ENCODE results near the gene TNNC1. TPM values are rescaled to one million over a fixed set of nuclear protein-coding genes. Genes with fewer than 3 reads are reported as not detected.

TNNC1 gene
- polyA plus RNA-seq, 3 donors, result not detected

DNA sequence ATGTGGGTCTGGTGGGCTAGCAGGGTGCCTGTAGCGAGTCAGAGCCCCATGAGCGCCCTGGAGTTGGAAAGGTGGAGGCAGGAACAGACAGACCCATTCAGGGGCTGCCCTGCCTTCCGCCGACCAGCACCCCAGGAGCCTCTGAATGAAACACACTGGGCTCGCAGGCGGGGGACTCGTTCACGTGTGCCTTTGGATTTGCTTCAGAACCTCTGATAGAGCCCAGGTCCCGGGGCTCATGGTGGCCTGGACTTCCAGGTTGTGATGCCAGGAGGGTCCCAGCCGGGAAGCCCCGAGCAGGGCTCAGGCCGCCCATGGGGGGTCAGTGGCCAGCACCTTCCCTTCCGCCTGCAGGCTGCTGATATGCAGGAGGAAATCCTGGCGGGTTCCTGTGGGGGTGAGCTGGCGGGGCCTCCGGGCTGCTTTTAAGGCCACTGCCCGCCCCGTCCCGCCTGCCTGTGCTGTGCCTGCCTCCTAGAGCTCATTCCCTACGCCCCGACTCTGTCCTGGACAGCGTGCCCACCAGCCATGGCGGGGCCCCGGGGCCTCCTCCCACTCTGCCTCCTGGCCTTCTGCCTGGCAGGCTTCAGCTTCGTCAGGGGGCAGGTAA lies 41.1 kb upstream of the TNNC1 start, which contains the start of gene STAB1:
STAB1 (plus strand) TSS at position 453 of the 610 bp plus-strand sequence; CDS start at position 529, 76 bp downstream.
- peaks cover 0 to 3% (median 0%) of the 10 kb centered on the region in 7 donors for H3K9me3 Mint-ChIP-seq
- WGBS (ENCODE audit: insufficient coverage), result 6% methylated on average over 24 of the region's 25 CpGs
- peak within 1 kb of the TSS; percentile 46 to 81 (median 75) for H3K4me3 ChIP-seq (replicated peaks in 1 of 3; ENCODE audit: low read depth in 2 of 3, low read length in 3 of 3)
- H2AFZ ChIP-seq (ENCODE audit: insufficient read depth, low read depth, low read length, poor library complexity, severe bottlenecking), result peak within 1 kb of the TSS; percentile 78
- intact Hi-C loops (cut with micrococcal nuclease), result loop anchor here in 1 of 2 donors (5.0 kb wide), 1 partner anchor 37 kb away; the partner anchor contains the start of gene NT5DC2
- TF ChIP-seq, protein P1, sequence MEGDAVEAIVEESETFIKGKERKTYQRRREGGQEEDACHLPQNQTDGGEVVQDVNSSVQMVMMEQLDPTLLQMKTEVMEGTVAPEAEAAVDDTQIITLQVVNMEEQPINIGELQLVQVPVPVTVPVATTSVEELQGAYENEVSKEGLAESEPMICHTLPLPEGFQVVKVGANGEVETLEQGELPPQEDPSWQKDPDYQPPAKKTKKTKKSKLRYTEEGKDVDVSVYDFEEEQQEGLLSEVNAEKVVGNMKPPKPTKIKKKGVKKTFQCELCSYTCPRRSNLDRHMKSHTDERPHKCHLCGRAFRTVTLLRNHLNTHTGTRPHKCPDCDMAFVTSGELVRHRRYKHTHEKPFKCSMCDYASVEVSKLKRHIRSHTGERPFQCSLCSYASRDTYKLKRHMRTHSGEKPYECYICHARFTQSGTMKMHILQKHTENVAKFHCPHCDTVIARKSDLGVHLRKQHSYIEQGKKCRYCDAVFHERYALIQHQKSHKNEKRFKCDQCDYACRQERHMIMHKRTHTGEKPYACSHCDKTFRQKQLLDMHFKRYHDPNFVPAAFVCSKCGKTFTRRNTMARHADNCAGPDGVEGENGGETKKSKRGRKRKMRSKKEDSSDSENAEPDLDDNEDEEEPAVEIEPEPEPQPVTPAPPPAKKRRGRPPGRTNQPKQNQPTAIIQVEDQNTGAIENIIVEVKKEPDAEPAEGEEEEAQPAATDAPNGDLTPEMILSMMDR (IDR thresholded peaks at IDR 0.05), result no peak
- peaks cover 98 to 100% of the 10 kb centered on the region in 2 donors for H3K4me1 ChIP-seq (ENCODE audit: control insufficient read depth in 1 of 2, insufficient read depth in 2 of 2, low read length in 2 of 2)
- peaks cover 0 to 3% (median 0%) of the 10 kb centered on the region in 3 donors for H3K27me3 Mint-ChIP-seq (ENCODE audit: low read depth in 3 of 3)
- peak within 1 kb of the TSS; percentile 74 for H3K9ac ChIP-seq (ENCODE audit: insufficient read depth, low read length, poor library complexity, severe bottlenecking)
- peaks cover 90% of the 10 kb centered on the region for H3K4me1 Mint-ChIP-seq
- H3K79me2 ChIP-seq (ENCODE audit: insufficient read depth, low read length), result peaks cover 32% of the 10 kb centered on the region
- no peaks in the 10 kb centered on the region for H4K20me1 ChIP-seq (ENCODE audit: insufficient read depth, low read length)
- peak within 1 kb of the TSS; percentile 71 to 94 for H3K27ac ChIP-seq (ENCODE audit: low read depth in 1 of 2, low read length in 2 of 2)
- H3K36me3 Mint-ChIP-seq, result peaks cover 24 to 38% of the 10 kb centered on the region in 2 donors
- H3K36me3 ChIP-seq (replicated peaks in 1 of 2; ENCODE audit: control insufficient read depth in 1 of 2, insufficient read depth in 2 of 2, low read length in 2 of 2), result peaks cover 13 to 25% of the 10 kb centered on the region in 2 donors
- no peaks in the 10 kb centered on the region for H3K9me3 ChIP-seq (replicated peaks in 1 of 2; ENCODE audit: control insufficient read depth in 1 of 2, insufficient read depth in 1 of 2, low read length in 2 of 2)
- H3K27me3 ChIP-seq (ENCODE audit: control insufficient read depth in 2 of 2, insufficient read depth in 2 of 2, low read length in 2 of 2), result no peaks in the 10 kb centered on the region
- peak within 1 kb of the TSS; percentile 86 for H3K4me2 ChIP-seq (replicated peaks; ENCODE audit: extremely low read depth, low read length, poor library complexity, severe bottlenecking)
- H3K4me3 Mint-ChIP-seq, result peak within 1 kb of the TSS; percentile 79 to 90
- peak in 2 of 3 donors; percentile 38 to 41 for DNase-seq
- peak within 1 kb of the TSS; percentile 76 to 95 (median 86) for H3K27ac Mint-ChIP-seq

DNA sequence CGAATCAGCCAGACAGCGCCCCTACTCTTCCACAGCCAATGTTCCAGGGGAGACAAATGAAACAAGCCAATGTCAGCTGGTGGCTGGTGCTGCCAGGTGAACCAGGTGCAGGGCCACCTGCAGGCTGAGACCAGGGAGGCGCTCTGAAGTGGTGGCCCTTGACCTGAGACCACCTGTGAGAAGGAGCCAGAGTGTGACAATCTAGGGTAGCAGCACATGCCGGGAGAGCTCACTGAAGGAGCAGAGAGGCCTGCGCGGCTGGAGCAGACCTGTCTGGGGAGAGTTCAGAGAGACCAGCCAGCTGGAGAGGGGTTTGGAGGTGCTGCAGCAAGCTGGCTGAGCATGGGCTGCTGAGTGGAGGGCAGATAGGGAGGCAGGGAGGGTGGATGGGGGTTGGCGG lies 40.6 kb upstream of the TNNC1 start:
- peaks cover 29 to 43% of the 10 kb centered on the region in 2 donors for H3K36me3 Mint-ChIP-seq
- Histone ChIP-seq H2AFZ (ENCODE audit: insufficient read depth, low read depth, low read length, poor library complexity, severe bottlenecking) (no peak overlapping the region), H3K4me2 (replicated peaks; ENCODE audit: extremely low read depth, low read length, poor library complexity, severe bottlenecking) (peak overlapping the region; percentile 86), H3K4me3 (replicated peaks in 1 of 3; ENCODE audit: low read depth in 2 of 3, low read length in 3 of 3) (peak overlapping the region in 1 of 3 experiments; percentile 81), H3K4me1 (ENCODE audit: control insufficient read depth in 1 of 2, insufficient read depth in 2 of 2, low read length in 2 of 2) (peaks cover 98 to 100% of the 10 kb centered on the region in 2 donors), H3K9me3 (replicated peaks in 1 of 2; ENCODE audit: control insufficient read depth in 1 of 2, insufficient read depth in 1 of 2, low read length in 2 of 2) (no peaks in the 10 kb centered on the region), H4K20me1 (ENCODE audit: insufficient read depth, low read length) (no peaks in the 10 kb centered on the region), H3K79me2 (ENCODE audit: insufficient read depth, low read length) (peaks cover 33% of the 10 kb centered on the region), H3K9ac (ENCODE audit: insufficient read depth, low read length, poor library complexity, severe bottlenecking) (peak overlapping the region; percentile 74), H3K36me3 (replicated peaks in 1 of 2; ENCODE audit: control insufficient read depth in 1 of 2, insufficient read depth in 2 of 2, low read length in 2 of 2) (peaks cover 15 to 30% of the 10 kb centered on the region in 2 donors), H3K27ac (ENCODE audit: low read depth in 1 of 2, low read length in 2 of 2) (peak overlapping the region in 1 of 2 donors; percentile 94), H3K27me3 (ENCODE audit: control insufficient read depth in 2 of 2, insufficient read depth in 2 of 2, low read length in 2 of 2) (no peaks in the 10 kb centered on the region)
- peaks cover 0 to 3% (median 0%) of the 10 kb centered on the region in 7 donors for H3K9me3 Mint-ChIP-seq
- peak overlapping the region in 5 of 7 donors; percentile 55 to 93 (median 77) for H3K27ac Mint-ChIP-seq
- WGBS (ENCODE audit: insufficient coverage), result 78% methylated on average over 6 of the region's 7 CpGs
- peaks cover 0 to 3% (median 0%) of the 10 kb centered on the region in 3 donors for H3K27me3 Mint-ChIP-seq (ENCODE audit: low read depth in 3 of 3)
- peak overlapping the region; percentile 61 to 90 for H3K4me3 Mint-ChIP-seq
- TF ChIP-seq, protein P1 (IDR thresholded peaks at IDR 0.05), result no peak
- peaks cover 93% of the 10 kb centered on the region for H3K4me1 Mint-ChIP-seq
- no peak for DNase-seq
- intact Hi-C loops (cut with micrococcal nuclease), result no loop called here
